Loucy (cell line): Measurements from ENCODE around the gene CEP128.

ENCODE experiments used
- H2AFZ ChIP-seq: fragments of 200-600 bp; sonication (generic); 2 replicates; pipeline ENCODE4 v1.6.0; 2016; ENCODE audit warnings: antibody characterized with exemption, mild to moderate bottlenecking, low read length, moderate library complexity
- H3F3A ChIP-seq: fragments of 200-600 bp; 2 replicates; pipeline ENCODE4 v1.6.0; 2016; ENCODE audit warnings: antibody characterized with exemption, low read depth, mild to moderate bottlenecking
- H3K27me3 ChIP-seq: fragments of 200-600 bp; sonication (generic); 2 replicates; pipeline ENCODE4 v1.6.1; 2014; ENCODE audit warnings: low read length, mild to moderate bottlenecking; ENCODE audit not compliant: insufficient read depth, poor library complexity, severe bottlenecking
- H3K36me3 ChIP-seq: fragments of 200-600 bp; sonication (generic); 2 replicates; pipeline ENCODE4 v1.6.1; 2016; ENCODE audit warnings: low read length; ENCODE audit not compliant: insufficient read depth
- H3K4me1 ChIP-seq: fragments of 200-600 bp; sonication (generic); 2 replicates; pipeline ENCODE4 v1.5.1; 2014; ENCODE audit warnings: low read length, mild to moderate bottlenecking; ENCODE audit not compliant: insufficient read depth, poor library complexity, severe bottlenecking
- H3K4me2 ChIP-seq: fragments of 200-600 bp; sonication (generic); 2 replicates; pipeline ENCODE4 v1.6.0; 2014; ENCODE audit warnings: antibody characterized with exemption, low read length, low read depth, mild to moderate bottlenecking; ENCODE audit not compliant: poor library complexity, severe bottlenecking
- H3K4me3 ChIP-seq: fragments of 200-600 bp; sonication (generic); 2 replicates; pipeline ENCODE4 v1.5.1; 2014; ENCODE audit warnings: low read length, mild to moderate bottlenecking, mixed read lengths; ENCODE audit not compliant: poor library complexity, severe bottlenecking
- H3K79me2 ChIP-seq: fragments of 200-600 bp; sonication (generic); 2 replicates; pipeline ENCODE4 v1.6.1; 2014; ENCODE audit warnings: low read length; ENCODE audit not compliant: insufficient read depth
- H3K9ac ChIP-seq: fragments of 200-600 bp; sonication (generic); 2 replicates; pipeline ENCODE4 v1.6.0; 2014; ENCODE audit warnings: mild to moderate bottlenecking, low read depth, low read length, moderate library complexity; ENCODE audit not compliant: poor library complexity, severe bottlenecking
- H3K9me2 ChIP-seq: fragments of 200-600 bp; sonication (generic); replicated peaks from 2 replicates; pipeline ENCODE4 v1.6.1; 2016; ENCODE audit warnings: low read depth, low read length, mixed read lengths
- H3K9me3 ChIP-seq: fragments of 200-600 bp; sonication (generic); 2 replicates; pipeline ENCODE4 v1.6.1; 2014; ENCODE audit warnings: mild to moderate bottlenecking, antibody characterized with exemption, low read length, low read depth; ENCODE audit not compliant: insufficient read depth
- H4K20me1 ChIP-seq: fragments of 200-600 bp; sonication (generic); 2 replicates; pipeline ENCODE4 v1.6.0; 2014; ENCODE audit warnings: antibody characterized with exemption, low read length, mild to moderate bottlenecking; ENCODE audit not compliant: insufficient read depth, poor library complexity, severe bottlenecking
- CTCF ChIP-seq: fragments of 200-600 bp; sonication (generic); conservative IDR thresholded peaks from 2 replicates; pipeline ENCODE4 v1.5.1; 2014; ENCODE audit warnings: mild to moderate bottlenecking, antibody characterized with exemption, low read length
- EZH2phosphoT487 ChIP-seq: fragments of 200-600 bp; IDR thresholded peaks from 2 replicates; pipeline ENCODE4 v1.6.1; 2018; ENCODE audit warnings: antibody characterized with exemption, mild to moderate bottlenecking, moderate library complexity, borderline replicate concordance

The CEP128 gene

GRCh38 chr14:80754696-80755095, 186.8 kb downstream of the CEP128 start:
- Histone ChIP-seq H3K79me2 (no peaks in the 10 kb centered on the region), H3K9me3 (no peaks in the 10 kb centered on the region), H4K20me1 (no peaks in the 10 kb centered on the region), H3K9me2 (no peaks in the 10 kb centered on the region), H3K4me3 (no peak overlapping the region), H3K9ac (no peak overlapping the region), H3F3A (no peaks in the 10 kb centered on the region), H3K36me3 (peaks cover 2% of the 10 kb centered on the region; the same call in 1 of the 2 replicates), H3K27me3 (no peaks in the 10 kb centered on the region), H2AFZ (no peak overlapping the region), H3K4me1 (no peaks in the 10 kb centered on the region), H3K4me2 (no peak overlapping the region)
- TF ChIP-seq CTCF (no peak), EZH2phosphoT487 (no peak)

GRCh38 chr14:80751285-80751684, 190.3 kb downstream of the CEP128 start:
- H3K4me3 ChIP-seq: no peak overlapping the region
- H3K36me3 ChIP-seq: peaks cover 8% of the 10 kb centered on the region; the same call in 1 of the 2 replicates
- no peak for TF ChIP-seq CTCF
- TF ChIP-seq EZH2phosphoT487: no peak
- no peaks in the 10 kb centered on the region for H3K79me2 ChIP-seq
- H3K27me3 ChIP-seq: no peaks in the 10 kb centered on the region
- no peaks in the 10 kb centered on the region for H3K9me2 ChIP-seq
- H3K9me3 ChIP-seq: no peaks in the 10 kb centered on the region
- no peaks in the 10 kb centered on the region for H3K4me1 ChIP-seq
- H4K20me1 ChIP-seq: no peaks in the 10 kb centered on the region
- no peaks in the 10 kb centered on the region for H3F3A ChIP-seq
- H3K4me2 ChIP-seq: no peak overlapping the region
- H2AFZ ChIP-seq: no peak overlapping the region
- no peak overlapping the region for H3K9ac ChIP-seq

GRCh38 chr14:80726211-80726610, 215.3 kb downstream of the CEP128 start:
- H3K9me2 ChIP-seq: no peaks in the 10 kb centered on the region
- H2AFZ ChIP-seq: no peak overlapping the region
- no peaks in the 10 kb centered on the region for H3F3A ChIP-seq
- no peaks in the 10 kb centered on the region for H3K9me3 ChIP-seq
- no peak overlapping the region for H3K4me3 ChIP-seq
- H3K79me2 ChIP-seq: no peaks in the 10 kb centered on the region
- H3K4me1 ChIP-seq: no peaks in the 10 kb centered on the region
- no peak overlapping the region for H3K4me2 ChIP-seq
- TF ChIP-seq EZH2phosphoT487 (no peak), CTCF (no peak)
- H4K20me1 ChIP-seq: no peaks in the 10 kb centered on the region
- no peaks in the 10 kb centered on the region for H3K27me3 ChIP-seq
- no peak overlapping the region for H3K9ac ChIP-seq
- H3K36me3 ChIP-seq: 0 out of 2 replicates have a peak, but pooled peaks cover 2% of the 10 kb centered on the region
